CD1c-positive myeloid dendritic cell (primary cell): Measurements from ENCODE around the gene AKT1S1.
A peak's percentile ranks its signal among the peaks of the same experiment; 100 is the strongest.

ENCODE experiments used
- DNase-seq: peaks from one replicate; pipeline ENCODE4 v3.0.0-alpha.2; 2016; ENCODE audit errors: extremely low spot score

The AKT1S1 gene

GRCh38 chr19:49869009-49869483 lies 8.1 kb downstream of the AKT1S1 start:
- no peak for DNase-seq

- peak; percentile 94 for DNase-seq
Measured at GRCh38 chr19:49866933-49867782, 10.0 kb downstream of the AKT1S1 start, which contains the start of gene PNKP. PNKP (minus strand) TSS chr19:49867576; CDS start chr19:49867204, 372 bp downstream.

GRCh38 chr19:49864890-49865289 lies 12.3 kb downstream of the AKT1S1 start:
- no peak for DNase-seq

GRCh38 chr19:49863935-49864320 lies 13.2 kb downstream of the AKT1S1 start:
- DNase-seq = no peak

GRCh38 chr19:49863254-49863934 lies 13.8 kb downstream of the AKT1S1 start:
- no peak for DNase-seq

GRCh38 chr19:49862391-49863253 lies 14.5 kb downstream of the AKT1S1 start:
- no peak for DNase-seq

- no peak for DNase-seq
Measured at GRCh38 chr19:49861541-49862378, 15.4 kb downstream of the AKT1S1 start.

GRCh38 chr19:49861107-49861506 lies 16.0 kb downstream of the AKT1S1 start:
- no peak for DNase-seq

GRCh38 chr19:49860336-49861102 lies 16.6 kb downstream of the AKT1S1 start:
- no peak for DNase-seq

- DNase-seq = no peak
Measured at GRCh38 chr19:49859682-49860335, 17.3 kb downstream of the AKT1S1 start.

- DNase-seq = no peak
Measured at GRCh38 chr19:49858088-49858985, 18.8 kb downstream of the AKT1S1 start.

- no peak for DNase-seq
Measured at GRCh38 chr19:49857838-49858087, 19.4 kb downstream of the AKT1S1 start.

GRCh38 chr19:49857061-49857837 lies 19.9 kb downstream of the AKT1S1 start:
- DNase-seq = no peak

- no peak for DNase-seq
Measured at GRCh38 chr19:49856574-49857021, 20.6 kb downstream of the AKT1S1 start.

GRCh38 chr19:49855676-49856573 lies 21.2 kb downstream of the AKT1S1 start:
- no peak for DNase-seq

- DNase-seq = no peak
Measured at GRCh38 chr19:49855277-49855675, 21.9 kb downstream of the AKT1S1 start.
